Activated CD4-positive, CD25-positive, alpha-beta regulatory T cell treated with anti-CD3 and anti-CD28 coated beads, Interleukin-2, amount 50 U/mL, for 72 hours (primary cell): Measurements from ENCODE around the gene GHRHR.

Experiments
- DNase-seq: peaks from one replicate; pipeline ENCODE4 v3.0.0; 2021

Gene GHRHR

GRCh38 chr7:31007634-31008033 lies 43.9 kb downstream of the GHRHR start:
- DNase-seq, result no peak

GRCh38 chr7:31014826-31015225 lies 51.1 kb downstream of the GHRHR start:
- DNase-seq, result no peak

- no peak for DNase-seq
These were observed 53.4 kb downstream of the GHRHR start for GRCh38 chr7:31017032-31017675.

- no peak for DNase-seq
These were observed 54.0 kb downstream of the GHRHR start for GRCh38 chr7:31017721-31018120.

GRCh38 chr7:31019509-31019908 lies 55.8 kb downstream of the GHRHR start:
- no peak for DNase-seq

GRCh38 chr7:31020161-31020560 lies 56.4 kb downstream of the GHRHR start:
- DNase-seq, result no peak

GRCh38 chr7:31020652-31021051 lies 56.9 kb downstream of the GHRHR start:
- DNase-seq, result no peak

GRCh38 chr7:31022117-31022516 lies 58.4 kb downstream of the GHRHR start:
- no peak for DNase-seq

- no peak for DNase-seq
These were observed 59.0 kb downstream of the GHRHR start for GRCh38 chr7:31022726-31023125.

GRCh38 chr7:31023877-31024276 lies 60.1 kb downstream of the GHRHR start:
- DNase-seq, result no peak

GRCh38 chr7:31027161-31027965 lies 63.6 kb downstream of the GHRHR start:
- DNase-seq, result no peak

- DNase-seq, result no peak
These were observed 64.3 kb downstream of the GHRHR start for GRCh38 chr7:31028006-31028405.

- DNase-seq, result no peak
These were observed 64.8 kb downstream of the GHRHR start for GRCh38 chr7:31028417-31028992.
